GM18909 (cell line): ENCODE results near the gene DLGAP1.
"Not testable (repeated sequence)": the region's sequence is repeated elsewhere in the genome, so short reads cannot be mapped to it uniquely, and the experiment has no call there.

Experiments
- ATAC-seq: cut with Tn5 transposase; IDR thresholded peaks from one replicate; pipeline ENCODE4 v1.9.1; 2021; ENCODE audit warnings: mild to moderate bottlenecking; ENCODE audit not compliant: unreplicated experiment, poor library complexity

DLGAP1 gene

GRCh38 chr18:3584266-3584861 is 870.7 kb downstream of the DLGAP1 start:
- no peak for ATAC-seq

DNA sequence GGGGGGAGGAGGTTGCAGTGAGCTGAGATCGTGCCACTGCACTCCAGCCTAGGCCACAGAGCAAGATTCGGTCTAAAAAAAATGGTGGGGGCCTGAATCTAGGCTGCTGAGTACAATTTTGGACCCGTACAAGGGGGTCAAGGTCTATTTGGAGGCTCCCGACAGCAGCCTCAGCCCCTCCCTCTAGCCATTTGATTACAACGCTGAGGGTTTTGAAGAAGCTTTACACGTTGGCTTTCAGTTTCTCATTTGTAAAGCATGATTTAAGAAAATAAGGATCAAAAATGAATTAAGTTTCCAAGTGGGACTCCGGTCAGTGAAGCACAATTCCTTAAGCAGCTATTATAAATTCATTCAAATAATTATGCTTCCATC is 871.2 kb downstream of the DLGAP1 start:
- no peak for ATAC-seq

- not testable (repeated sequence) for ATAC-seq
Observed at GRCh38 chr18:3583106-3583872, 871.8 kb downstream of the DLGAP1 start.

DNA sequence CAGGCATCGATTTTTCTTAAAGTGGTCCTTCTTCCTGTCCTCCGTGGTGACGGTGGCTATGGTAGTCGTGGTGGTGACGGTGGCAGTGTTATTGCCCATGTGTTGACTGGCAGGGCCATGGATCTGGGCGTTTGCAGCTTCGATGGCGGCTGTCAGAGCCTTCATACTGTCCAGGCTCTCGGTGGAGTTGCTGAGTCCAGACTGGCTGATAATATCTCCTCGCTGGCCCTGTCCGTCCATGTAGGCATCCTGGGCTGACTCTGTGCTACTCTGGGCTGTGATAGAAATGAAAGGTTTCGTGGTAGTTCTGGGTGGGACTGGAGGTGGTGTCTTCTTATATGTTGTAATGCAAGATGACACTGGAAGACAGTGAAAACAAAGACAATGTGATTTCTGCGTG is 873.2 kb downstream of the DLGAP1 start:
- ATAC-seq, result no peak

GRCh38 chr18:3580523-3581025 is 874.5 kb downstream of the DLGAP1 start:
- not testable (repeated sequence) for ATAC-seq

DNA sequence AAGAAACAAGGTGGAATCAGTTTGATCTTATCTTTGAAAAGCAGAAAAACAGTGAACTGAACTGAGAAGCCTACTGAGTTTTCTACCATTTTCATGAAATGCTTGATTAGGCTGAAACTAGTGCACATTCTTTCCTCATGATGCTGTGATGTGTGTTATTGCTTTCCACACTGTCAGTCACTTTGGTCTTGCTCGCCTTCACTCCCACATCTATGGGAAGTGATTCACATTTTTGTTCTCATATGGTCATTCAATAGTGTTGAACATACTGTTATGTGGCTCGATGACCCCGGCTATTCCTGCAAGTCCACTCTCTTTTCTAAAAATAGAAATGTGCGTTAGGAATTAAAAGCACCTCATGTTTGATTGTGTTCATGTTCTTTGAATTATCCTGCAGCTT is 875.4 kb downstream of the DLGAP1 start:
- no peak for ATAC-seq

- ATAC-seq, result no peak
Observed at GRCh38 chr18:3578621-3579020, 876.5 kb downstream of the DLGAP1 start.

DNA sequence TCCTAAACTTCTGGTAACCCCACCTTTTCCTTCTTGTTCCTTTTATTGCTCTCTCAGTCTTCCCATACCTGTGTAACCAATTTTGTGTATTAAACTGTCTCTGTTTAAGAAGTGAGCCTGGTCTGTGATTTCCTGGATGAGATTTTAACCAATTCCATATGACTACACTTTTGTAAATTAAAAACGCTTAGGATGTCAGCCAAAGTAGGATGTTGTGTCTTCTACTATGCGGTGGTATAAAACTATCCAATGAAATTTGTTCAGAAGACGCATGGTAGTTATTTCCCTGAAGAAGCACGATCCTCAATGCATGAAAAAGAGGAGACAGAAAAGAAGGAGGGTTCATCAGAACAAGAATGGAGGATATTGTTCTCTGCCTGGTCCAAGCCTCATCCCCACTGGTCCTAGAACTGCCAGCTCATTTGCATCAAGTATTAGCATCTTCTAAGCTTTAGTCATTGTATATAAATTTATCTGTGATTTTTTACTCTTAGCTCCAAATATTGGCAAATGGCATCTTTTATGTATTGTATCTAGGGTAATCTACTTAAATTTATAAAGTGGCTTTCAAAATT is 877.7 kb downstream of the DLGAP1 start:
- no peak for ATAC-seq

DNA sequence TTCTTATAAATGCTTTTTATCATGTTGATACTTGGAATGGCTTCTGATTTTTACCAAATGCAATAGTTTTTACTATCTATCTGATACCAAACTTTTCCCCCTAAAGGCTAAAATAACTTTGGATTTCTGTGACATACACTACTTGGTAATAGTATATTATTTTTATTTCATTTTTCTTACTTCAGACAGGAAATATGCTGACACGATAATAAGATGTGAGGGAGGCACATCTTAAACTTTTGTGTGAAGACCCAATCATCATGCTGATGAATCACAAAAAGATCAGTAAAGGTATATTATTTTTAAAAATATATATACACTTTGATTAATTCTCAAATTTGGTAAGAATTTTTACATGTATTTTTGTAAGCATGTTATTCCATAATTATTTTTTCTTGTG is 882.3 kb downstream of the DLGAP1 start:
- ATAC-seq, result no peak

DNA sequence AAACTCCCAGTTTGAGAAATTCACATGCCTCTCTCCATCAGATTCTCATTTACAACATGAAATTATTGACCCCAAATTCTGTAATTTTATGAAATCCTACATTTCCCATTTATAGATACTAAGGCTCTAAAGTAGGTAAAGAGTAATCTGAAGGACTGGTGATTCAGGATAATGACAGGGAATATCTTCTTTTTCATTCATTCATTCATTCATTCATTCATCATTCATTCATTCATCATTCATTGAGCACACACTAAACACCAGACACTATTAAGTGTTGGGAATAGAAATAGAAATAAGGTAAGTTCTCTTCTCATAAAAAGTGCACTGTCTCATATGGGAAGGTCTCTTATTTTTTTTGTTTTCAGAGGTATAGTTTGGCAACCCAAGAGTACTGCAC is 888.3 kb downstream of the DLGAP1 start:
- no peak for ATAC-seq

- ATAC-seq, result no peak
Observed at GRCh38 chr18:3560755-3561154, 894.4 kb downstream of the DLGAP1 start.

DNA sequence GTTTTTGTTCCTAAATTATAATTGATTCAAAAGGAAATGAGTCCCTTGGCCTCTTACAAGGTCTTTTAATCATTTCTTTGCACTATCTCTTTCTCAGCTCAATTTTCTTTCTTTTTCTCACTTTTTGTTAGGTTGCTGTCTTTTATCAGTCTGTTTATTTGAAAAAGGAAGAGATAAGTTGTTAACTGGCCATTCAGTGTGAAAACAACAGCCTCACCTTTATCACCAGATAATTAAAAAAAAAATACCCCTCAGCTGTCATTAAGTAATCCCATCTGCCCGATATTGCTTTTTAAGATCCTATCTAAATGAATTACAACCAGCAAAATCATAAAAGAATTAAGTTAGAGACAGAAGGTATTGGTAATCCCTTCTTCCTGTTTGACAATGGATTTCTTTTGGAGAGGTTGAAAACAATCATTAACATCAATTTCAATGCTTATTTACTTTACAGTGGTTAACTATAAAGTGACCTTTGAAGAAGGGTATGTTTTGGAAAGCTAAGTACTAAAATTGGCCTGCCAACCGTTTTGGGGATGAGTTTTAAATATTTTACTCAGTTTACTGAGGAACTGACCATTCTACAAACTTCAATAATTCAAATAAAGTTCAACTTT is 900.2 kb downstream of the DLGAP1 start:
- no peak for ATAC-seq

GRCh38 chr18:3554091-3554601 is 901.0 kb downstream of the DLGAP1 start:
- no peak for ATAC-seq

GRCh38 chr18:3552305-3552704 is 902.8 kb downstream of the DLGAP1 start:
- ATAC-seq, result no peak

- ATAC-seq, result no peak
Observed at GRCh38 chr18:3547891-3548615, 907.1 kb downstream of the DLGAP1 start.

DNA sequence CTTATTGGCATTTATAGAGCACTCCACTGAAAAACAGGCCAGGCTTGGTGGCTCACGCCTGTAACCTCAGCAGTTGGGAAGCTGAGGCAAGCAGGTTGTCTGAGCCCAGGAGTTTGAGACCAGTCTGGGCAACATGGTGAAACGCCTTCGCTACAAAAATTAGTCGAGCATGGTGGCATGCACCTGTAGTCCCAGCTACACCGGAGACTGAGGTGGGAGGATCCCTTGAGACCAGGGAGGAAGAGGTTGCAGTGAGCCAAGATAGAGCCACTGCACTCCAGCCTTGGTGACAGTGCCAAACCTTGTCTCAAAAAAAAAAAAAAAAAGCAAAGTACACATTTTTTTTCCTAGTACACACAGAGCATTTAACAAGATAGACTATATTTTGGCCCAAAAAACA is 909.0 kb downstream of the DLGAP1 start:
- ATAC-seq, result no peak

DNA sequence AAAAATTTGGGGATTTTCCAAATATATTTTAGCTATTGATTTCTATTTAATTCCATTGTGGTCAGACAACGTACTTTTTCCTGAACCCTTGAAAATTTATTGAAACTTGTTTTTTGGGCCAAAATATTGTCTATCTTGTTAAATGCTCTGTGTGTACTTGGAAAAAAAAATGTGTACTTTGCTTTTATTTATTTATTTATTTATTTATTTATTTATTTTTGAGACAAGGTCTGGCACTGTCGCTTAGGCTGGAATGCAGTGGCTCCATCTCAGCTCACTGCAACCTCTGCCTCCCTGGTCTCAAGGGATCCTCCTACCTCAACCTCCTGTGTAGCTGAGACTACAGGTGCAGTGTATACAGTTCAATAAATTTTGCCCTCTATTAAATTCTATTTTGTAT is 910.6 kb downstream of the DLGAP1 start:
- ATAC-seq, result no peak

DNA sequence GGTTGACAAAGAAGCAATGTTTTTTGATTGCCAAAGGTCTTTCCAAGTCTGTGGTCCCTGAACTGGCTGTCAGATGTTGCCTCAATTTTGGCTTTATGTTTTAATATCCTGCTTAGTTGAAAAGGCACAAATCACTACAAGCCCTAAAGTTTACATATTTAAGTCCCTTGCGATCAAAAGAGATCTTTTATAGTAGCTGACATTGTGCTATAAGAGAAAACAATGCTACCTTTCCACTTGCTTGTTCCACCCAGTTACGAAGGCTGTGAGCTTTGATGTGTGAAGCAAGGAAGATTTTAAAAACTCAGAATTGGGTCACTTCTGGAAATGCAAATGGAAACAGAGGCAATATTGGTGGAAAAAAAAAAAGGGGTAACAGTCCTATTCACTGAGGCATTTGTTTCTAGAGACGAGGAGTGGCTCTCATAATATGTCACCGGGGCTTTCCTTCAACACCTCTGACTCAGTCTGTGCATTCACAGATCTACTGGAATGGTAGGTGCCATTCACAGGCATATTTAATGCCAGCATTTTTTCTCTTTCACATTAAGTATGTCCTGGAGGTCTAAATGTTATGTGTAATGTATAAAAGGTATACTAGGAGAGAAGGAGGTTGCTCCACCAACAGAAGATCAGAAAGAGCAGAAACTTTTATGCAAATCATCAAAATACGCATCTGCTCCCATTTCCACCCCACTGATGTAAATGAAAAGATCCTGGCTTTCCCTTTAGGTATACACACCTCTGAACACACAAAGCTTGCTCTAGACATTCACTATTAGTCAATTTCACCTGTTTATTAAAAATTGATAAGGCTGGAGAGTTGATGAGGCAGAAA is 913.3 kb downstream of the DLGAP1 start:
- peak; percentile 95 for ATAC-seq

- ATAC-seq, result no peak
Observed at GRCh38 chr18:3540805-3541548, 914.1 kb downstream of the DLGAP1 start.
